A673 (cell line): ENCODE results near the gene ITIH1. TPM values are rescaled to one million over a fixed set of nuclear protein-coding genes. Genes with fewer than 3 reads are reported as not detected.

Experiments
- BruUV-seq: library from RNA; stranded (reverse); fragments of 400-500 nt; replicated peaks from 2 replicates; lab custom pipeline; 2021; lab: Mats Ljungman, UMichigan
- CTCF ChIA-PET: fragments of 300-600 bp; sonication (Branson Sonifier 250); formaldehyde crosslinking; loops from one replicate; lab custom pipeline; 2022; ENCODE audit warnings: antibody characterized with exemption; lab: Charles Lee
- POLR2A ChIA-PET: fragments of 300-600 bp; sonication (Branson Sonifier 250); formaldehyde crosslinking; loops from one replicate; lab custom pipeline; 2022; ENCODE audit warnings: antibody characterized with exemption; ENCODE audit not compliant: low non-redundant PET; lab: Charles Lee
- DNase-seq: peaks from one replicate; pipeline ENCODE4 v3.0.0-alpha.2; 2015; ENCODE audit warnings: low spot score
- H3K27ac ChIP-seq: fragments of 200-600 bp; sonication (generic); 2 replicates; pipeline ENCODE4 v1.5.1; 2016; ENCODE audit warnings: mixed run types, low read depth, mild to moderate bottlenecking, mixed read lengths, antibody characterized with exemption, low read length; ENCODE audit not compliant: poor library complexity, severe bottlenecking
- H3K27me3 ChIP-seq: fragments of 200-600 bp; sonication (generic); replicated peaks from 2 replicates; pipeline ENCODE4 v1.6.1; 2017; ENCODE audit warnings: mixed run types, low read depth, mild to moderate bottlenecking, mixed read lengths, antibody characterized with exemption, low read length; ENCODE audit not compliant: insufficient read depth, poor library complexity
- H3K36me3 ChIP-seq: fragments of 200-600 bp; sonication (generic); 2 replicates; pipeline ENCODE4 v1.6.1; 2016; ENCODE audit warnings: mixed run types, mild to moderate bottlenecking, mixed read lengths, antibody characterized with exemption, low read length; ENCODE audit not compliant: insufficient read depth, poor library complexity, severe bottlenecking
- H3K4me1 ChIP-seq: fragments of 200-600 bp; sonication (generic); 2 replicates; pipeline ENCODE4 v1.6.1; 2017; ENCODE audit warnings: mixed run types, mild to moderate bottlenecking, mixed read lengths, antibody characterized with exemption, low read length; ENCODE audit not compliant: insufficient read depth, poor library complexity, severe bottlenecking
- H3K4me3 ChIP-seq: fragments of 200-600 bp; sonication (generic); 2 replicates; pipeline ENCODE4 v1.5.1; 2016; ENCODE audit warnings: low read depth, mixed run types, mild to moderate bottlenecking, mixed read lengths, low read length; ENCODE audit not compliant: poor library complexity, severe bottlenecking
- H3K9me3 ChIP-seq: fragments of 200-600 bp; sonication (generic); 2 replicates; pipeline ENCODE4 v1.6.1; 2016; ENCODE audit warnings: mixed run types, low read depth, mild to moderate bottlenecking, mixed read lengths, antibody characterized with exemption, low read length; ENCODE audit not compliant: poor library complexity, severe bottlenecking
- EZH2 ChIP-seq: fragments of 200-600 bp; sonication (generic); IDR thresholded peaks from 2 replicates; pipeline ENCODE4 v1.6.1; 2017; ENCODE audit warnings: borderline replicate concordance, low read depth, mild to moderate bottlenecking, mixed read lengths, antibody characterized with exemption, low read length; ENCODE audit not compliant: poor library complexity, severe bottlenecking
- intact Hi-C: fragments of 100-400 bp; cut with micrococcal nuclease; formaldehyde crosslinking; loops from one replicate; pipeline ENCODE4 v1.10.0; 2022; ENCODE audit not compliant: unreplicated experiment
- total RNA-seq: library from RNA; stranded (reverse); gene quantifications from 2 replicates; pipeline ENCODE4 v1.2.3, GENCODE V29; 2021
- TF ChIP-seq, protein P1 (sequence below): fragments of 300-800, 200-600 bp; sonication (generic); conservative IDR thresholded peaks from 2 replicates; pipeline ENCODE4 v1.5.1; 2017; ENCODE audit warnings: low read depth, mild to moderate bottlenecking, antibody characterized with exemption, low read length, moderate library complexity, mixed read lengths

The ITIH1 gene
- total RNA-seq, 1 experiment from 2014 or later: not detected

DNA sequence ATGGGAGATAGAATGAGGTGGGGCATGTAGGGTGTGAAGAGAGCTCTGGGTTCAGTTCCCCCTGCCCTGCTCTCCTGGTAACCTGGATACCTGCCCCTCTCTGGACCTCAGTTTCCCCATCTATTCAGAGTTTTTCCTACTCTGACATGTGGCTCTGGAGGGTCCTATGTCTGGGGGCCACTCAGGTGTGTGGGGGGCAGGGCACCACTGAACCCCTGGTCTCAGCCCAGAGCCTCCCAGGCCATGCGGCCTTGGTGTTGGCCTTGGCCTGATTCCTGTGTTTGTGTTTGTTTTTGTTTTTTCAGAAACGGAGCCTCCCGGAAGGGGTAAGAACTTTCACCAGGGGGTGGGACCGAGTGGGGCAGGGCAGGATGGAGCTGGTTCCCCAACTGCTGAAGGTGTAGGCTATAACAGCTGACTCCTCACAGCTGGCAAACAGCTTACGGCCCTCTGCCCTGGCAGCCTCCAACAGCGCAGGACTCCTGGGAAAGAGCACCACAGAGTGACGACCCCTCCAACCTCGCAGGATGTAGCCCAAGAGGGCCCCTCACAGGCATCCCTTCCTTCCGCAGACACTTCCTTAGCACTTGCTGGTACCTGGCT lies 18.0 kb downstream of the ITIH1 start:
- TF ChIP-seq EZH2: no peak
- TF ChIP-seq, protein P1, sequence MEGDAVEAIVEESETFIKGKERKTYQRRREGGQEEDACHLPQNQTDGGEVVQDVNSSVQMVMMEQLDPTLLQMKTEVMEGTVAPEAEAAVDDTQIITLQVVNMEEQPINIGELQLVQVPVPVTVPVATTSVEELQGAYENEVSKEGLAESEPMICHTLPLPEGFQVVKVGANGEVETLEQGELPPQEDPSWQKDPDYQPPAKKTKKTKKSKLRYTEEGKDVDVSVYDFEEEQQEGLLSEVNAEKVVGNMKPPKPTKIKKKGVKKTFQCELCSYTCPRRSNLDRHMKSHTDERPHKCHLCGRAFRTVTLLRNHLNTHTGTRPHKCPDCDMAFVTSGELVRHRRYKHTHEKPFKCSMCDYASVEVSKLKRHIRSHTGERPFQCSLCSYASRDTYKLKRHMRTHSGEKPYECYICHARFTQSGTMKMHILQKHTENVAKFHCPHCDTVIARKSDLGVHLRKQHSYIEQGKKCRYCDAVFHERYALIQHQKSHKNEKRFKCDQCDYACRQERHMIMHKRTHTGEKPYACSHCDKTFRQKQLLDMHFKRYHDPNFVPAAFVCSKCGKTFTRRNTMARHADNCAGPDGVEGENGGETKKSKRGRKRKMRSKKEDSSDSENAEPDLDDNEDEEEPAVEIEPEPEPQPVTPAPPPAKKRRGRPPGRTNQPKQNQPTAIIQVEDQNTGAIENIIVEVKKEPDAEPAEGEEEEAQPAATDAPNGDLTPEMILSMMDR: no peak
- no peak for DNase-seq
- Histone ChIP-seq H3K36me3 (no peaks in the 10 kb centered on the region), H3K9me3 (no peaks in the 10 kb centered on the region), H3K27ac (no peak overlapping the region), H3K4me1 (no peaks in the 10 kb centered on the region), H3K27me3 (no peaks in the 10 kb centered on the region), H3K4me3 (no peak overlapping the region)
- ChIA-PET POLR2A (no interaction called here), CTCF (no interaction called here)
- BruUV-seq: no TSS peak
- intact Hi-C loops: no loop called here

DNA sequence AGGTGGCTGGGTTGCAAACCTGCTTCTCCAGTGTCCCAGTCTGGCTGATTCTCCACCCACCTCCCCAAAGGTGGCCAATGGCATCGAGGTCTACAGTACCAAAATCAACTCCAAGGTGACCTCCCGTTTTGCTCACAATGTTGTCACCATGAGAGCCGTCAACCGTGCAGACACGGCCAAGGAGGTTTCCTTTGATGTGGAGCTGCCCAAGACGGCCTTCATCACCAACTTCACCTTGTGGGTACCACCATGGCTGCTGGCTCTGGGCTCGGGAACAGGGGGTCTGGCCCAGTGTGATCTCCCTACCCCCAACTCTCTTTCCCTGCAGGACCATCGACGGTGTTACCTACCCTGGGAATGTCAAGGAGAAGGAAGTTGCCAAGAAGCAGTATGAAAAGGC lies 19.0 kb downstream of the ITIH1 start:
- H3K4me3 ChIP-seq: no peak overlapping the region
- no peaks in the 10 kb centered on the region for H3K27me3 ChIP-seq
- CTCF ChIA-PET: no interaction called here
- no peaks in the 10 kb centered on the region for H3K9me3 ChIP-seq
- no peak overlapping the region for H3K27ac ChIP-seq
- BruUV-seq: no TSS peak
- no peak for DNase-seq
- H3K4me1 ChIP-seq: no peaks in the 10 kb centered on the region
- POLR2A ChIA-PET: no interaction called here
- TF ChIP-seq, protein P1: no peak
- TF ChIP-seq EZH2: no peak
- intact Hi-C loops: no loop called here
- no peaks in the 10 kb centered on the region for H3K36me3 ChIP-seq

DNA sequence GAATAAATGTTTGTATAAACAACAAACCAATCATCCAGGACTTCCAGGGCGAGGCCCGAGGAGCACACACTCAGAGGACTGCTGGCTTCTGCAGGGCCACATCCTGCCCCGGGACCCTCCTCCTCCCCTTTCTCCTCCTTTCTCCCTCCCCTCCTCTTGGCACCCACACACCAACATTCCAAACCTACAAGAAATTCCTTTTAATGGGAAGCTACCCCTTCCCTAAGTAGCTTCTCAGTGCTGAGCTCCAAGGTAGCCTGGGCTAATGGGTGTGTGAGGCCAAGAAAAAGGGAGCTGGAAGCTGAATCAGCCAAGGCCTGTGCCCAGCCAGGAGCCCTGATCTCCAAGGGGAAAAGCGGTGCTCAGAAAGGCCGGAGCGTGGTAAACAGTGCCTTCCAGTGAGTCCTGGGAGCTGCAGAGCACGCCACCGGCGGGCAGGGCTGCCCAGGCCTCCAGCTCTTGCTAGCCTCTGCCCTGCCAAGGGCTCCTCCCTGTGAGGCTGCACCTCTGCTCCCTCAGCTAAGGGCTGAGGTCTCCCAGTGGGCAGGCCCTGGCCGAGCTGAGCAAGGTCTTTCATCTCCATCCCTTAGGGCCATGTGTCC lies 21.1 kb downstream of the ITIH1 start:
- Histone ChIP-seq H3K27ac (no peak overlapping the region), H3K4me1 (no peaks in the 10 kb centered on the region), H3K9me3 (no peaks in the 10 kb centered on the region), H3K36me3 (no peaks in the 10 kb centered on the region), H3K4me3 (no peak overlapping the region), H3K27me3 (no peaks in the 10 kb centered on the region)
- DNase-seq: no peak
- TF ChIP-seq, protein P1: no peak
- no peak for TF ChIP-seq EZH2
- ChIA-PET POLR2A (no interaction called here), CTCF (interaction anchor here (0.5 kb wide), 1 partner anchor 248 kb away, joined by 4 read pairs; the partner anchor contains the start of gene SFMBT1)
- intact Hi-C loops: no loop called here
- BruUV-seq: no TSS peak
